ENCODE measurements around the gene SP100. TPM values are rescaled to one million over a fixed set of nuclear protein-coding genes. Genes with fewer than 3 reads are reported as not detected.

Gene SP100
- total and polyA plus RNA-seq, 3 donors from 2014 or later = 15.2 to 43.7 (median 26.8) TPM

DNA sequence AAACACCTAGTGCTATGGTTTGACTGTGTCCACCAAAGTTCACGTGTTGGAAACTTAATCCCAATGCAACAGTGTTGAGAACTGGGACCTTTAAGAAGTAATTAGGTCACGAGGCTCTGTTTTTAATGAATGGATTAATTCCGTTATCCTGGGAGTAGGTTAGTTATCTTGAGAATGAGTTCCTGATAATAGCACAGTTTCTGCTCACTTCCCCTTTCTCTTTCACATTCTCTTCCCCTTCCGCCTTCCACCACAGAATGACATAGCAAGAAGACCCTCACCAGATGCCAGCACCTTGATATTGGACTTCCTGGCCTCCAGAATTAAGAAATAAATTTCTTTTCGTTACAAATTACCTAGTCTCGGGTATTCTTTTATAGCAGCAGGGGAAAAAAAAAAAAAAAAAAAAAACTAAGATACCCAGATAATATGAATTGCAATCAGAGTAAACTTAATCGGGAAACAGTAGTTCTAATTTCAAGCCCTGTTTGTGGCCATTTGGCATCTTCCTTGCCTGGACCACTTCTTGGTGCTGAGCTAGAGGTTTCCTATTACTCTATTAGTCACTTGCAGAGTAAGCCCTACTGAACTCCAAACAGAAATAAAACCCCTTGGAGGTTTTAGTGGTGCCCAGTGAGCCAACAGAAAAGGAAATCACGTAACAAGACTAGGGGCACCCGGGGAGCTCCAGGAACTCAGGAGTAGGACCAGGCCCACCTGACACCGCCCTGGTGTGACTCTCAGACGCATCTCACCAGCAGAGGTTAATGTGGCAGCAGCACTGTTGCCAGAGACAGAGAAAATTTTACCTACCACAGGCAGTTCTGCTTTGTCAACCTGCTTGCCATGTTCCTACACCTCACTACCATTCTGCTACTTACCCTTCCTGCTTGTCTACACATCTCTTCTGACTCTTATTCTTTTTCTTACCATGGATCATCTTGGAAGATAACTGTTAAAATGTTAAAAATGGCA lies 149.1 kb downstream of the SP100 start:
- Histone ChIP-seq H3K27me3 (no peaks in the 10 kb centered on the region), H3K27ac (no peak overlapping the region), H3K36me3 (ENCODE audit: low read depth, missing control alignments) (no peaks in the 10 kb centered on the region), H3K4me3 (no peak overlapping the region), H3K9me3 (no peaks in the 10 kb centered on the region), H3K4me1 (no peaks in the 10 kb centered on the region)
- intact Hi-C loops (cut with DNase I; ENCODE audit: low total_unique reads) = no loop called here
- DNase-seq = no peak
- 57 to 78% methylated on average over 11 of the region's 11 CpGs for WGBS, 2 donors
- TF ChIP-seq, protein P1, sequence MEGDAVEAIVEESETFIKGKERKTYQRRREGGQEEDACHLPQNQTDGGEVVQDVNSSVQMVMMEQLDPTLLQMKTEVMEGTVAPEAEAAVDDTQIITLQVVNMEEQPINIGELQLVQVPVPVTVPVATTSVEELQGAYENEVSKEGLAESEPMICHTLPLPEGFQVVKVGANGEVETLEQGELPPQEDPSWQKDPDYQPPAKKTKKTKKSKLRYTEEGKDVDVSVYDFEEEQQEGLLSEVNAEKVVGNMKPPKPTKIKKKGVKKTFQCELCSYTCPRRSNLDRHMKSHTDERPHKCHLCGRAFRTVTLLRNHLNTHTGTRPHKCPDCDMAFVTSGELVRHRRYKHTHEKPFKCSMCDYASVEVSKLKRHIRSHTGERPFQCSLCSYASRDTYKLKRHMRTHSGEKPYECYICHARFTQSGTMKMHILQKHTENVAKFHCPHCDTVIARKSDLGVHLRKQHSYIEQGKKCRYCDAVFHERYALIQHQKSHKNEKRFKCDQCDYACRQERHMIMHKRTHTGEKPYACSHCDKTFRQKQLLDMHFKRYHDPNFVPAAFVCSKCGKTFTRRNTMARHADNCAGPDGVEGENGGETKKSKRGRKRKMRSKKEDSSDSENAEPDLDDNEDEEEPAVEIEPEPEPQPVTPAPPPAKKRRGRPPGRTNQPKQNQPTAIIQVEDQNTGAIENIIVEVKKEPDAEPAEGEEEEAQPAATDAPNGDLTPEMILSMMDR (IDR thresholded peaks at IDR 0.05) = no peak
- no peak for TF ChIP-seq POLR2A (IDR thresholded peaks at IDR 0.05)

DNA sequence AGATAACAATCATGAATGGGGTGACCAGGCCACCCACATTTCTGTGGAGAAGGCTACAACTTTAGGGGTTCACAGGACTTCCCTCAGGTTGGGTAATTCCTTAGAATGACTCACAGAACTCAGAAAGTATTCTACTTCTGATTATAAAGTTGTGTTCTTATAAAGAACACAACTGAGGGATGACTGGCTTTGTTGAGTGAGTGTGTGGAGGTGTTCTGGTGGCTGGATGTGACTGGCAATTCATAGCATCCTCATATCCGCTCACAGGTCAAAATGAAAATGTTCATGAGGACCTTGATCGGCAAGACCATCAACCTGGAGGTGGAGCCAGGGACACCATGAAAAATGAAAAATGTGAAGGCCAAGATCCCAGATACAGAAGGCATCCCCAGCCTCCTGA lies 153.3 kb downstream of the SP100 start:
- TF ChIP-seq, protein P1 (IDR thresholded peaks at IDR 0.05) = no peak
- no peak for TF ChIP-seq POLR2A (IDR thresholded peaks at IDR 0.05)
- H3K9me3 ChIP-seq = no peaks in the 10 kb centered on the region
- no peak overlapping the region for H3K27ac ChIP-seq
- WGBS, 2 donors = 78 to 95% methylated on average over 2 of the region's 2 CpGs
- H3K4me1 ChIP-seq = no peaks in the 10 kb centered on the region
- H3K36me3 ChIP-seq (ENCODE audit: low read depth, missing control alignments) = no peaks in the 10 kb centered on the region
- no peaks in the 10 kb centered on the region for H3K27me3 ChIP-seq
- H3K4me3 ChIP-seq = no peak overlapping the region
- DNase-seq = no peak
- intact Hi-C loops (cut with DNase I; ENCODE audit: low total_unique reads) = no loop called here

DNA sequence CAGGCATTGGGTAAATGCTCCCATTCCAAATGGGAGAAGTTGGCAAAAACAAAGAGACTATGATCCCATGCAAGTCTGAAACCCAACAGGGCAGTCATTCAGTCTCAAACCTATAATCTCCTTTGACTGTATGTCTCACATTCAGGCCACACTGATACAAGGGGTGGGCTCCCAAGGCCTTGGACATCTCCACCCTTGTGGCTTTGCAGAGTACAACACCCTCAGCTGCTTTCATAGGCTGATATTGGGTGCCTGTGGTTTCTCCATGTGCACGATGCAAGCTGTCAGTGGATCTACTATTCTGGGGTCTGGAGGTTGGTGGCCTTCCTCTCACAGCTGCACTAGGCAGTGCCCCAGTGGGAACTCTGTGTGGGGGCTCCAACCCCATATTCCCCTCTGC lies 155.0 kb downstream of the SP100 start:
- H3K27ac ChIP-seq = no peak overlapping the region
- no peaks in the 10 kb centered on the region for H3K4me1 ChIP-seq
- H3K4me3 ChIP-seq = no peak overlapping the region
- H3K27me3 ChIP-seq = no peaks in the 10 kb centered on the region
- intact Hi-C loops (cut with DNase I; ENCODE audit: low total_unique reads) = no loop called here
- no peak for DNase-seq
- TF ChIP-seq POLR2A (IDR thresholded peaks at IDR 0.05) = no peak
- TF ChIP-seq, protein P1 (IDR thresholded peaks at IDR 0.05) = no peak
- H3K9me3 ChIP-seq = no peaks in the 10 kb centered on the region
- WGBS, 2 donors = 94 to 100% methylated on average over 1 of the region's 1 CpG
- no peaks in the 10 kb centered on the region for H3K36me3 ChIP-seq (ENCODE audit: low read depth, missing control alignments)

DNA sequence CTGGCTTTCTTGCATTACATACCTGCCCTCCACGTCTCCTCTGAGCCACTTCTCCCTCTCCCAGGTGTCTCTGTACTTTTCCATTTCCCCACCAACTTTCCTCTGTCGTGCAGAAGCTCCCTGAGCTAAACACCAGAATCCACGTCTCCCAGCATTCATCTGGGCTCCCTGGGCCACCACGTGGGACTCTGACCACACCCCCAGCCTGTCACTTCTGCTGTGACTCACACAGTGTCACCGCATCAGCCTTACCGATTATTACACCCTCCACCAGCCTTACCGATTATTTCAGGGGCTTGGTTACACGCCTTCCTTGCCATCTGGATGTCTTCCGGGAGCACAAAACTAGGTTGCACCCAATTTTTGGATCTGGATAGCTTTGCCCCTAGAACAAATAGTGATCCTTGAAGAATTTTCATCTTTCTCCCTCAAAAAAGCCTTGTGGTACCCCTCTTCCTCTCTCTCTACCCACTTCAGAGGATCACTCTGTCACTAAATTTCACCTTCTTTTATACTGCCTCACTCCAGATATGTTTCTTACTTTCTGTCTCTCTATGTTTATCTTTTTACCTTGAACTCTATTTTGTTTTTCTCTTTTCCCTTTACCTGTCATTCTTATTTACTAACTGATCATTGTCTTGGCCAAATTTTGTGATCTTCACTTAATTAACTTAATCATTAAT lies 159.8 kb downstream of the SP100 start:
- Histone ChIP-seq H3K4me3 (no peak overlapping the region), H3K36me3 (ENCODE audit: low read depth, missing control alignments) (no peaks in the 10 kb centered on the region), H3K4me1 (no peaks in the 10 kb centered on the region), H3K9me3 (no peaks in the 10 kb centered on the region), H3K27me3 (no peaks in the 10 kb centered on the region), H3K27ac (no peak overlapping the region)
- no peak for DNase-seq
- WGBS, 2 donors = 82 to 83% methylated on average over 9 of the region's 9 CpGs
- no peak for TF ChIP-seq POLR2A (IDR thresholded peaks at IDR 0.05)
- TF ChIP-seq, protein P1 (IDR thresholded peaks at IDR 0.05) = no peak
- intact Hi-C loops (cut with DNase I; ENCODE audit: low total_unique reads) = no loop called here

All from testis (tissue), 3 donors.